HepG2 (cell line): ENCODE measurements around the gene SYNE1.

ENCODE experiments used
- ELF3 ChIP-seq: IDR thresholded peaks from 2 replicates; pipeline ENCODE4 v1.6.1; 2016; ENCODE audit warnings: missing genetic modification reagents, missing compliant biosample characterization
- POLR2A ChIP-seq, 2 experiments: IDR thresholded peaks; 2 replicates each; pipeline ENCODE4 v1.6.1; 2011; ENCODE audit warnings: low read depth in 2 of 2, low read length in 2 of 2, mild to moderate bottlenecking in 1 of 2, moderate library complexity in 1 of 2; ENCODE audit not compliant: insufficient read depth in 1 of 2
- ZFP36 ChIP-seq: fragments of 150-350 bp; IDR thresholded peaks from 2 replicates; pipeline ENCODE4 v1.6.1; 2018; ENCODE audit warnings: borderline replicate concordance, low read length, low read depth; ENCODE audit not compliant: partially characterized antibody
- ZNF792 ChIP-seq: IDR thresholded peaks from 2 replicates; pipeline ENCODE4 v1.6.1; 2016
- TF ChIP-seq, protein P1 (sequence below): sonication (generic); formaldehyde crosslinking; IDR thresholded peaks from 2 replicates; pipeline ENCODE4 v1.4.0; 2020; ENCODE audit warnings: missing genetic modification reagents
- TF ChIP-seq, protein P2 (sequence below): sonication (generic); formaldehyde crosslinking; IDR thresholded peaks from 2 replicates; pipeline ENCODE4 v1.4.0; 2020; ENCODE audit warnings: mild to moderate bottlenecking, missing genetic modification reagents
- TF ChIP-seq, protein P3 (sequence below): sonication (generic); formaldehyde crosslinking; IDR thresholded peaks from 2 replicates; pipeline ENCODE4 v1.5.1; 2020; ENCODE audit warnings: mild to moderate bottlenecking, missing genetic modification reagents, borderline replicate concordance
- TF ChIP-seq, protein P4 (sequence below): sonication (generic); formaldehyde crosslinking; IDR thresholded peaks from 2 replicates; pipeline ENCODE4 v1.5.1; 2020; ENCODE audit warnings: mild to moderate bottlenecking, missing genetic modification reagents, moderate library complexity
- TF ChIP-seq, protein P5 (sequence below): IDR thresholded peaks from 2 replicates; pipeline ENCODE4 v1.6.1; 2012; ENCODE audit warnings: inconsistent platforms

DNA sequence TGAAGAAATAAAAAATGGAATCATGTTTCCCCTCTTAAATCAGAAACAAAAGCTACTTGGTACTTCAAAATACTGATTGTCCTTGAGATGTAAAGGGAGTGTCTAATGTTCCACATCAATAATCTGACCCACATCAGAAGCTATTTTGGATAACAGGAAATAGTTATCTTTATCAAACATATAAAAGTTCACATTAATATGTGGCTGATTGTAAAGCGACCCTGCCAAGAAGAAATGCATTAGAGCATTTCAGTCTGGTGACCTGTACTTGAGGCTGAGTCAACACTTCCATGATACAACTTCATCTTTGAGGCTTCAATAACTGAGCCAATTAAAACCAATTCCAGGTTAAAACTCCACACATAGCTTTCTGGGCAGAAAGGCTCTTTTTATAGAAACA is 31.8 kb downstream of the SYNE1 start:
- TF ChIP-seq, protein P1, sequence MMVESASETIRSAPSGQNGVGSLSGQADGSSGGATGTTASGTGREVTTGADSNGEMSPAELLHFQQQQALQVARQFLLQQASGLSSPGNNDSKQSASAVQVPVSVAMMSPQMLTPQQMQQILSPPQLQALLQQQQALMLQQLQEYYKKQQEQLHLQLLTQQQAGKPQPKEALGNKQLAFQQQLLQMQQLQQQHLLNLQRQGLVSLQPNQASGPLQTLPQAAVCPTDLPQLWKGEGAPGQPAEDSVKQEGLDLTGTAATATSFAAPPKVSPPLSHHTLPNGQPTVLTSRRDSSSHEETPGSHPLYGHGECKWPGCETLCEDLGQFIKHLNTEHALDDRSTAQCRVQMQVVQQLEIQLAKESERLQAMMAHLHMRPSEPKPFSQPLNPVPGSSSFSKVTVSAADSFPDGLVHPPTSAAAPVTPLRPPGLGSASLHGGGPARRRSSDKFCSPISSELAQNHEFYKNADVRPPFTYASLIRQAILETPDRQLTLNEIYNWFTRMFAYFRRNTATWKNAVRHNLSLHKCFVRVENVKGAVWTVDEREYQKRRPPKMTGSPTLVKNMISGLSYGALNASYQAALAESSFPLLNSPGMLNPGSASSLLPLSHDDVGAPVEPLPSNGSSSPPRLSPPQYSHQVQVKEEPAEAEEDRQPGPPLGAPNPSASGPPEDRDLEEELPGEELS: no peak
- no peak for TF ChIP-seq ELF3 (CRISPR knock-in tag)
- no peak for TF ChIP-seq ZFP36
- no peak for TF ChIP-seq POLR2A (IDR thresholded peaks at IDR 0.05; ENCODE audit: insufficient read depth in 1 of 2, low read depth in 2 of 2, low read length in 2 of 2)
- TF ChIP-seq, protein P2, sequence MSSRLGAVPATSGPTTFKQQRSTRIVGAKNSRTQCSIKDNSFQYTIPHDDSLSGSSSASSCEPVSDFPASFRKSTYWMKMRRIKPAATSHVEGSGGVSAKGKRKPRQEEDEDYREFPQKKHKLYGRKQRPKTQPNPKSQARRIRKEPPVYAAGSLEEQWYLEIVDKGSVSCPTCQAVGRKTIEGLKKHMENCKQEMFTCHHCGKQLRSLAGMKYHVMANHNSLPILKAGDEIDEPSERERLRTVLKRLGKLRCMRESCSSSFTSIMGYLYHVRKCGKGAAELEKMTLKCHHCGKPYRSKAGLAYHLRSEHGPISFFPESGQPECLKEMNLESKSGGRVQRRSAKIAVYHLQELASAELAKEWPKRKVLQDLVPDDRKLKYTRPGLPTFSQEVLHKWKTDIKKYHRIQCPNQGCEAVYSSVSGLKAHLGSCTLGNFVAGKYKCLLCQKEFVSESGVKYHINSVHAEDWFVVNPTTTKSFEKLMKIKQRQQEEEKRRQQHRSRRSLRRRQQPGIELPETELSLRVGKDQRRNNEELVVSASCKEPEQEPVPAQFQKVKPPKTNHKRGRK (CRISPR knock-in tag): no peak
- no peak for TF ChIP-seq ZNF792 (CRISPR knock-in tag)
- TF ChIP-seq, protein P3, sequence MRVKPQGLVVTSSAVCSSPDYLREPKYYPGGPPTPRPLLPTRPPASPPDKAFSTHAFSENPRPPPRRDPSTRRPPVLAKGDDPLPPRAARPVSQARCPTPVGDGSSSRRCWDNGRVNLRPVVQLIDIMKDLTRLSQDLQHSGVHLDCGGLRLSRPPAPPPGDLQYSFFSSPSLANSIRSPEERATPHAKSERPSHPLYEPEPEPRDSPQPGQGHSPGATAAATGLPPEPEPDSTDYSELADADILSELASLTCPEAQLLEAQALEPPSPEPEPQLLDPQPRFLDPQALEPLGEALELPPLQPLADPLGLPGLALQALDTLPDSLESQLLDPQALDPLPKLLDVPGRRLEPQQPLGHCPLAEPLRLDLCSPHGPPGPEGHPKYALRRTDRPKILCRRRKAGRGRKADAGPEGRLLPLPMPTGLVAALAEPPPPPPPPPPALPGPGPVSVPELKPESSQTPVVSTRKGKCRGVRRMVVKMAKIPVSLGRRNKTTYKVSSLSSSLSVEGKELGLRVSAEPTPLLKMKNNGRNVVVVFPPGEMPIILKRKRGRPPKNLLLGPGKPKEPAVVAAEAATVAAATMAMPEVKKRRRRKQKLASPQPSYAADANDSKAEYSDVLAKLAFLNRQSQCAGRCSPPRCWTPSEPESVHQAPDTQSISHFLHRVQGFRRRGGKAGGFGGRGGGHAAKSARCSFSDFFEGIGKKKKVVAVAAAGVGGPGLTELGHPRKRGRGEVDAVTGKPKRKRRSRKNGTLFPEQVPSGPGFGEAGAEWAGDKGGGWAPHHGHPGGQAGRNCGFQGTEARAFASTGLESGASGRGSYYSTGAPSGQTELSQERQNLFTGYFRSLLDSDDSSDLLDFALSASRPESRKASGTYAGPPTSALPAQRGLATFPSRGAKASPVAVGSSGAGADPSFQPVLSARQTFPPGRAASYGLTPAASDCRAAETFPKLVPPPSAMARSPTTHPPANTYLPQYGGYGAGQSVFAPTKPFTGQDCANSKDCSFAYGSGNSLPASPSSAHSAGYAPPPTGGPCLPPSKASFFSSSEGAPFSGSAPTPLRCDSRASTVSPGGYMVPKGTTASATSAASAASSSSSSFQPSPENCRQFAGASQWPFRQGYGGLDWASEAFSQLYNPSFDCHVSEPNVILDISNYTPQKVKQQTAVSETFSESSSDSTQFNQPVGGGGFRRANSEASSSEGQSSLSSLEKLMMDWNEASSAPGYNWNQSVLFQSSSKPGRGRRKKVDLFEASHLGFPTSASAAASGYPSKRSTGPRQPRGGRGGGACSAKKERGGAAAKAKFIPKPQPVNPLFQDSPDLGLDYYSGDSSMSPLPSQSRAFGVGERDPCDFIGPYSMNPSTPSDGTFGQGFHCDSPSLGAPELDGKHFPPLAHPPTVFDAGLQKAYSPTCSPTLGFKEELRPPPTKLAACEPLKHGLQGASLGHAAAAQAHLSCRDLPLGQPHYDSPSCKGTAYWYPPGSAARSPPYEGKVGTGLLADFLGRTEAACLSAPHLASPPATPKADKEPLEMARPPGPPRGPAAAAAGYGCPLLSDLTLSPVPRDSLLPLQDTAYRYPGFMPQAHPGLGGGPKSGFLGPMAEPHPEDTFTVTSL (CRISPR knock-in tag): no peak
- TF ChIP-seq, protein P4, sequence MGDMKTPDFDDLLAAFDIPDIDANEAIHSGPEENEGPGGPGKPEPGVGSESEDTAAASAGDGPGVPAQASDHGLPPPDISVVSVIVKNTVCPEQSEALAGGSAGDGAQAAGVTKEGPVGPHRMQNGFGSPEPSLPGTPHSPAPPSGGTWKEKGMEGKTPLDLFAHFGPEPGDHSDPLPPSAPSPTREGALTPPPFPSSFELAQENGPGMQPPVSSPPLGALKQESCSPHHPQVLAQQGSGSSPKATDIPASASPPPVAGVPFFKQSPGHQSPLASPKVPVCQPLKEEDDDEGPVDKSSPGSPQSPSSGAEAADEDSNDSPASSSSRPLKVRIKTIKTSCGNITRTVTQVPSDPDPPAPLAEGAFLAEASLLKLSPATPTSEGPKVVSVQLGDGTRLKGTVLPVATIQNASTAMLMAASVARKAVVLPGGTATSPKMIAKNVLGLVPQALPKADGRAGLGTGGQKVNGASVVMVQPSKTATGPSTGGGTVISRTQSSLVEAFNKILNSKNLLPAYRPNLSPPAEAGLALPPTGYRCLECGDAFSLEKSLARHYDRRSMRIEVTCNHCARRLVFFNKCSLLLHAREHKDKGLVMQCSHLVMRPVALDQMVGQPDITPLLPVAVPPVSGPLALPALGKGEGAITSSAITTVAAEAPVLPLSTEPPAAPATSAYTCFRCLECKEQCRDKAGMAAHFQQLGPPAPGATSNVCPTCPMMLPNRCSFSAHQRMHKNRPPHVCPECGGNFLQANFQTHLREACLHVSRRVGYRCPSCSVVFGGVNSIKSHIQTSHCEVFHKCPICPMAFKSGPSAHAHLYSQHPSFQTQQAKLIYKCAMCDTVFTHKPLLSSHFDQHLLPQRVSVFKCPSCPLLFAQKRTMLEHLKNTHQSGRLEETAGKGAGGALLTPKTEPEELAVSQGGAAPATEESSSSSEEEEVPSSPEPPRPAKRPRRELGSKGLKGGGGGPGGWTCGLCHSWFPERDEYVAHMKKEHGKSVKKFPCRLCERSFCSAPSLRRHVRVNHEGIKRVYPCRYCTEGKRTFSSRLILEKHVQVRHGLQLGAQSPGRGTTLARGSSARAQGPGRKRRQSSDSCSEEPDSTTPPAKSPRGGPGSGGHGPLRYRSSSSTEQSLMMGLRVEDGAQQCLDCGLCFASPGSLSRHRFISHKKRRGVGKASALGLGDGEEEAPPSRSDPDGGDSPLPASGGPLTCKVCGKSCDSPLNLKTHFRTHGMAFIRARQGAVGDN (CRISPR knock-in tag): no peak
- TF ChIP-seq, protein P5, sequence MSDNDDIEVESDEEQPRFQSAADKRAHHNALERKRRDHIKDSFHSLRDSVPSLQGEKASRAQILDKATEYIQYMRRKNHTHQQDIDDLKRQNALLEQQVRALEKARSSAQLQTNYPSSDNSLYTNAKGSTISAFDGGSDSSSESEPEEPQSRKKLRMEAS: no peak
